HepG2 (cell line): Measurements from ENCODE around the gene CALM1. TPM values are rescaled to one million over a fixed set of nuclear protein-coding genes. Genes with fewer than 3 reads are reported as not detected.

Source experiments
- ZBTB7B ChIP-seq: sonication (generic); formaldehyde crosslinking; IDR thresholded peaks from 2 replicates; pipeline ENCODE4 v1.4.0; 2020; ENCODE audit warnings: missing genetic modification reagents
- ZNF124 ChIP-seq: sonication (generic); formaldehyde crosslinking; IDR thresholded peaks from 2 replicates; pipeline ENCODE4 v1.4.0; 2020; ENCODE audit warnings: missing genetic modification reagents
- ZNF510 ChIP-seq: sonication (generic); formaldehyde crosslinking; IDR thresholded peaks from 2 replicates; pipeline ENCODE4 v1.4.0; 2020; ENCODE audit warnings: low read depth, mild to moderate bottlenecking, missing genetic modification reagents
- ZNF749 ChIP-seq: sonication (generic); formaldehyde crosslinking; IDR thresholded peaks from 2 replicates; pipeline ENCODE4 v1.8.0; 2022; ENCODE audit warnings: mild to moderate bottlenecking, missing genetic modification reagents, moderate library complexity, borderline replicate concordance
- ZNF776 ChIP-seq: sonication (generic); formaldehyde crosslinking; IDR thresholded peaks from 2 replicates; pipeline ENCODE4 v1.4.0; 2020; ENCODE audit warnings: mild to moderate bottlenecking, missing genetic modification reagents
- polyA plus RNA-seq, 8 experiments: library from polyadenylated mRNA; depleted of rRNA in 3 of 8; stranded (reverse) in 7 of 8; unstranded in 1 of 8; fragments of >200 nt; fragmentation: Illumina TruSeq in 4 of 8; extraction: Trizol in 4 of 8; gene quantifications; 2 replicates each; pipeline versions ENCODE4 v1.2.1 to v1.2.3, GENCODE V29; 2011 to 2016; ENCODE audit warnings: low read depth in 4 of 8, missing spikeins in 1 of 8, mixed read lengths in 1 of 8; ENCODE audit not compliant: insufficient read depth in 1 of 8
- total RNA-seq, 5 experiments: library from RNA; depleted of rRNA; stranded (reverse); fragments of >200 nt; fragmentation: Illumina TruSeq; extraction: Trizol; gene quantifications; 2 replicates each; pipeline ENCODE4 v1.2.3, GENCODE V29; 2016; ENCODE audit warnings: low read depth in 1 of 5
- TF ChIP-seq, protein P1 (sequence below): sonication (generic); formaldehyde crosslinking; IDR thresholded peaks from 2 replicates; pipeline ENCODE4 v1.4.0; 2020; ENCODE audit warnings: missing genetic modification reagents
- TF ChIP-seq, protein P2 (sequence below): IDR thresholded peaks from 2 replicates; pipeline ENCODE4 v1.6.1; 2012; ENCODE audit warnings: low read depth, low read length, improper control_type of control experiment

Gene CALM1
- total and polyA plus RNA-seq, 2 of the 13 experiments (the other 11 are each of a cell fraction or from before 2014, with no cell fraction given), result 110 to 238 TPM

DNA sequence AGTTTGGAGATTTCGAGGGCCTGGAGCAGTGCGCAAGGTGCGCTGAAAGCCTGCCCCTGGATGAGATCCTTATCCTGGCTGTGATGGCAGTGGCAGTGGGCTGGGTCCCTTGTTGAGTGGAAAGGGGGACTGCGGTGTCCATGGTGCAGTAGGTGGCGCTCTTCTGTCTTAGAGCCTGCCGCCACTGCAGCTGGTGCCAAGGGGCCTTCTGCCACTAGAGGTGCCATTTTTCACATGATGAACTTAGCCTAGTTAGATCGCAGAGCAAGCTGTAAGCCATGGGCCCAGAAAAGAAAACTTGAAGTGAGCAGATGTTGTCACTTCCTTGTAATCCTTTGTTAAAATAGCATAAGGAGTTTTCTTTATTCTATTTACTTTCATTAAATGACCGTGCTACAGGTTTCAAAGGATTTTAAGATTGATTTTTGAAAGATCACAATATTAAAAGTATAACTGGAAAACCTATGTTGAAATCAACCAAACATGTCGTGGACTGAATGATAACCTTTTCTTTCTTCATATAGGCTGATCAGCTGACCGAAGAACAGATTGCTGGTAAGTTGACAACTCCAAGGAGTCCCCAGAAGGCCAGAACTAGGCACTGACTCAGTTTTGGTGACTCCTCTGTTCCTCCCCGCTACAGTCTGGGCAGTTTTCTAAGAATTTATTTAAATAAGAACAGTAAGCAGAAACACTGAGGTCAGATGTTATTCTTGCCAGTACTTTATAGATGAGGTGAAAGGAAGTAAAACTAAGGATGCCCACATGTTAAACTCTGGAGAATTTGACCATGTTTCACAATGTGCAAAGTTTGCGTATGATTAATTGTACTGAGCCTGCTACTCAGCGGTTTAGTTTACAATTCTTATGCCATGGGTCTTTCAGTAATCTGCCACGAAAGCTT lies 3.0 kb downstream of the CALM1 start (continued):
- TF ChIP-seq, protein P1, sequence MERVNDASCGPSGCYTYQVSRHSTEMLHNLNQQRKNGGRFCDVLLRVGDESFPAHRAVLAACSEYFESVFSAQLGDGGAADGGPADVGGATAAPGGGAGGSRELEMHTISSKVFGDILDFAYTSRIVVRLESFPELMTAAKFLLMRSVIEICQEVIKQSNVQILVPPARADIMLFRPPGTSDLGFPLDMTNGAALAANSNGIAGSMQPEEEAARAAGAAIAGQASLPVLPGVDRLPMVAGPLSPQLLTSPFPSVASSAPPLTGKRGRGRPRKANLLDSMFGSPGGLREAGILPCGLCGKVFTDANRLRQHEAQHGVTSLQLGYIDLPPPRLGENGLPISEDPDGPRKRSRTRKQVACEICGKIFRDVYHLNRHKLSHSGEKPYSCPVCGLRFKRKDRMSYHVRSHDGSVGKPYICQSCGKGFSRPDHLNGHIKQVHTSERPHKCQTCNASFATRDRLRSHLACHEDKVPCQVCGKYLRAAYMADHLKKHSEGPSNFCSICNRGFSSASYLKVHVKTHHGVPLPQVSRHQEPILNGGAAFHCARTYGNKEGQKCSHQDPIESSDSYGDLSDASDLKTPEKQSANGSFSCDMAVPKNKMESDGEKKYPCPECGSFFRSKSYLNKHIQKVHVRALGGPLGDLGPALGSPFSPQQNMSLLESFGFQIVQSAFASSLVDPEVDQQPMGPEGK, result peak; percentile 71
- TF ChIP-seq ZNF124 (0 out of 2 replicates have a peak, but pooled peaks have one; percentile 60), ZNF776 (CRISPR knock-in tag) (no peak), ZNF510 (CRISPR knock-in tag) (no peak), ZBTB7B (CRISPR knock-in tag) (peak; percentile 84), ZNF749 (CRISPR knock-in tag) (no peak)
- TF ChIP-seq, protein P2, sequence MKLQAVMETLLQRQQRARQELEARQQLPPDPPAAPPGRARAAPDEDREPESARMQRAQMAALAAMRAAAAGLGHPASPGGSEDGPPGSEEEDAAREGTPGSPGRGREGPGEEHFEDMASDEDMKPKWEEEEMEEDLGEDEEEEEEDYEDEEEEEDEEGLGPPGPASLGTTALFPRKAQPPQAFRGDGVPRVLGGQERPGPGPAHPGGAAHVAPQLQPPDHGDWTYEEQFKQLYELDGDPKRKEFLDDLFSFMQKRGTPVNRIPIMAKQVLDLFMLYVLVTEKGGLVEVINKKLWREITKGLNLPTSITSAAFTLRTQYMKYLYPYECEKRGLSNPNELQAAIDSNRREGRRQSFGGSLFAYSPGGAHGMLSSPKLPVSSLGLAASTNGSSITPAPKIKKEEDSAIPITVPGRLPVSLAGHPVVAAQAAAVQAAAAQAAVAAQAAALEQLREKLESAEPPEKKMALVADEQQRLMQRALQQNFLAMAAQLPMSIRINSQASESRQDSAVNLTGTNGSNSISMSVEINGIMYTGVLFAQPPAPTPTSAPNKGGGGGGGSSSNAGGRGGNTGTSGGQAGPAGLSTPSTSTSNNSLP, result peak; percentile 44; the same call in 1 of the 2 replicates
